IPS-18c (cell line): ENCODE results near the gene YY2.
"Not testable (repeated sequence)": the region's sequence is repeated elsewhere in the genome, so short reads cannot be mapped to it uniquely, and the experiment has no call there.

ENCODE experiments used
- H3K4me3 ChIP-seq: 2 replicates; pipeline ENCODE4 v1.7.0; 2013; ENCODE audit warnings: low read depth, mild to moderate bottlenecking, low read length, moderate library complexity; ENCODE audit not compliant: insufficient read depth
- H3K9me3 ChIP-seq: one replicate; pipeline ENCODE4 v1.6.1; 2013; ENCODE audit warnings: mild to moderate bottlenecking, low read length, moderate library complexity; ENCODE audit not compliant: control insufficient read depth, insufficient read depth

YY2 gene

DNA sequence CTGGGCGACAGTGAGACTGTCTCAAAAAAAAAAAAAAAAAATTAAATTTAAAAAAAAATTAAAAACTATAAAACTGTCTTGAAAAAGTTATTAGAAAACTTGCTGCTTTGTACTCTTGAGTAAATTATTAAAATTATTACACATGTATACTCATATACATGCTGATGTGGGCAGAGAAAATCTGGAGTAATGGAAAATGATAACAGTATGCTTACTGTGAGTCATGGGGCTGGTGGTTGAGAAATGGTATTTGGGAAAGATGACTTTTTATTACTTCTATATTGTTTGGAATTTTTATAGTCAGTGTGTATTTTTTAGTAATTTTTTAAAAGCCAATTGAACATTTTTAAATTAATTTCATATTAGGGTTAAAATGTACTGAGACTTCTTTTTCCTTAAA is 7.5 kb downstream of the YY2 start:
- Histone ChIP-seq H3K4me3 (no peak overlapping the region), H3K9me3 (no peaks in the 10 kb centered on the region)

DNA sequence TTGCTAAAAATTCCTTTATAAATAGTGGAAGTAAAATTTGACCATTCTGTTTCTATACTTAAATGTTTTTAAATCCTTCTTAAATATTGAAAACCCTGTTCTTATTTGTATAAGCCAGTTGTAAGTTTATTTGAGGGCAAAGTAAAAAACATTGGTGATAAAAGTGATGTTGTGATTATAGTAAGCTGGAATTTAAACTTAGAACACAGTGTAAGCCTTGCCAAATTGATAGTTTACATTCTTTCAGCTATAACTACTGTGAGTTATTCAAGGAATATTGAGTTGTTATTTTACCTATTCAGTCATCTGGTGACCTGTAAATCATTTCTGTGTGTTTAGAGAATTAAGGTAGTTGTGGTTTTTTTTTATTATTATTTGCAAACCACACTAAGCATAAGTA is 9.6 kb downstream of the YY2 start:
- H3K4me3 ChIP-seq, result no peak overlapping the region
- H3K9me3 ChIP-seq, result no peaks in the 10 kb centered on the region

DNA sequence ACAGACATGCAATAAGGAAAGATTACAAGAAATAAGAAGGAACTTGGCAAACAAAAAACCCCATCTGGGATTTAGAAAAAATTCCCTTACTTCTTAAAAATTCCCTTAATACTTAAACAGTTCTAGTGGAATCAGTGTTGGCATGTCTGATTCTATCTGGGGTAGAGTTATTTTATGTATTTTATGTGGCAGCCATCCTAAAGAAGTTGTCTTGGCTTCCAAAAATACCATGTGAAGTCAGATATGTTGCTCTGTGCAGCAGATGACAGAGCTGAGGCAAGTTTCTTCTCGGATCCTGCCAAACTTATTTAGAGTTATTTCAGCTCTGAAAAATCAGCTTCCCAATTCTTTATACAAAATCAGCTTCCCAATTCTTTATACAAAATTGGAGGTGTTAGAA is 14.7 kb downstream of the YY2 start:
- H3K4me3 ChIP-seq, result no peak overlapping the region
- H3K9me3 ChIP-seq, result no peaks in the 10 kb centered on the region

DNA sequence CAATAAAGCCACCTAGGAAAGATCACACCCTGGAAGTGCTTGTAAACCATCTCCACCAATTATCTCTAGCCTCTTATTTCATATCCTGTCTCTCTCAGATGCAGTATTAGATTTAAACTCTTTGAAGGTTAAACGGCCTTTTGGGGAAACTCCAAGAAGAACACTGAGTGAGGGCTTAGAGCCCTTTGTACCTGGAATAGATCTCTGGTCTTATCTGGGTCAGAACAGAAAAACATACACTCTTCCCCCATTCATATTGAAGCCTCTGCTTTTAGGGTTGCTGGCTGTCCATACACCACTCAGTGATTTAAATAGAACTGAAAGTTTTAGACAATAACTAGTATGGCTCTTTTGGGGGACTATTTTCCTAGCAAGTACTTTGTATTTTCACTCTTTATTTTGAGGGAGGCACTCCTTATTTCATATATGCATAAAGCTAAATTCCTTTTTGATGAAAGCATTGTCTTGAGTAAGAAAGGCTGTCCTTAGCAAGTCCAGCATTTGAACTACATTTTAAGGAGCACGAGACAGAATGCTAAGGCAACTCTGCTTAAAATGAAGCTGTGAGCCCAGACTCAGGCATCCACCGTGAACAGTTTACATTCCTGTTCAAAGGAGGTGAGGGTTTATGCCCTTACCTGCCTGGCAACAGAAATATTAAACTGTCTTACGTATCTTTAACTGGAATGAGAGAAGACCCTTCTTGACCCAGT is 17.4 kb downstream of the YY2 start:
- no peak overlapping the region for H3K4me3 ChIP-seq
- no peaks in the 10 kb centered on the region for H3K9me3 ChIP-seq

DNA sequence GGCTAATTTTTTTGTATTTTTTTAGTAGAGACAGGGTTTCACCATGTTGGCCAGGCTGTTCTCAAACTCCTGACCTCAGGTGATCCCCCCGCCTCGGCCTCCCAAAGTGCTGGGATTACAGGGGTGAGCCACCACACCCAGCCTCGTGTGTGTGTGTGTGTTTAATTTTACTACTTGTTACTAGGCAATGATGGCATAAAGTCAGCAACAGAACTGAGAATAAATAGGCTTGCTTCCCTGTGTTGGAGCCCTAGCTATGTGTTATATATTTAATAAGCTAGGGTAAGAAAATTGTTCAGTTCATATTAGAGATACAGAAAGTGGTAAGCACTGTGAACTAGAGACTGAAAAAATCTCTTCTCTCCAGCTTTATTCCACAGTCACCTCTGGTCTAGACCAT is 18.4 kb downstream of the YY2 start:
- not testable (repeated sequence) for H3K9me3 ChIP-seq, H3K4me3 ChIP-seq

DNA sequence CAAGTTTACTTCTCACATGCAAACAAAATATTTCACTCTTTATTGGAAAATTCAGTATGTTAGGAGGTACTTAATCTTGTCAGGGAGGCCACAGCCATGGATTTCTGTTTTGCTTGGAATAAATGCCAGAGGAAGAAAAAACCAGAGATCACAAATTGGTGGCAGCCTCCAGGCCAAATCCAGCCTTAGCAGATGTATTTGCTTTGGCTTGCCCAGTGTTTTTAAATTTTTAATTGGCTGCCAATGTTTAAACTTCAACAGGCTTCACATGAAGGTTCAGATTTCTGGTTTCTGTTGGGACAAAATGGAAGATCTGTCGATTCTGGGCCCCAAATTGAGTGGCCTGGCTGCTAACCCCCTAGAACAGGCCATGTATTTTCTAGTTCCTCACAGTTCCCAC is 19.2 kb downstream of the YY2 start:
- H3K4me3 ChIP-seq, result no peak overlapping the region

DNA sequence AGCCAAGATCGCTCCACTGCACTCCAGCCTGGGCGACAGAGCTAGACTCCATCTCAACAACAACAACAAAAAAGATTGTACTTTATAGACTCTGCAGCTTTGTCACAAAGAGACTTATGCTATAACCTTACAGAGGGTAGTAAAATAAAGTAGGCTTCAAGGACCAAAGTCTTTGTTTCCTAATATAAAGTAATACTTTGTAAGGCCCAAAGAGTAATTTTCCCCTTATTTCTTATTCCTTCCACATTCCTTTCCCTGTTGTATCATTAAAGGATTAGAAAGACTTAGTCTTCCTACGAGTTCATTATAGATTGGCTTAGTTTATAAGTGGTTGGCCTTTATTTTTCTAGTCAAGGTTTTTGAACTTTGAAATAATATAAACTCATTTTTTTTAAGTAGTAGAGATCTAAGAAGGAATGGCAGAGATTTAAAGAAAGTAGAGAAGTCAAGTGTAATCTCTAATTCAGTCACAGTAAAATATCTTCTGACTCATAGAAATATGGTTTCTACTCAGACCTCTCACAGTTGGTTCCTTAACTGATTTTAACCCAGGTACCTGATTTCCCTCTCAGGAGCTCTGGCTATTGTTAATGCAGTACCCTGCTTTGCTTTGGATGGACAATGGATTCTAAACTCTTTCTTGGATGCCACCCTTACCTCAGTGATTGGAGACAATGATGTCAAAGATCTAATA is 26.2 kb downstream of the YY2 start:
- Histone ChIP-seq H3K4me3 (no peak overlapping the region), H3K9me3 (no peaks in the 10 kb centered on the region)

More for the DNA sequence above, 19.2 kb downstream of the YY2 start:
- H3K9me3 ChIP-seq, result no peaks in the 10 kb centered on the region

DNA sequence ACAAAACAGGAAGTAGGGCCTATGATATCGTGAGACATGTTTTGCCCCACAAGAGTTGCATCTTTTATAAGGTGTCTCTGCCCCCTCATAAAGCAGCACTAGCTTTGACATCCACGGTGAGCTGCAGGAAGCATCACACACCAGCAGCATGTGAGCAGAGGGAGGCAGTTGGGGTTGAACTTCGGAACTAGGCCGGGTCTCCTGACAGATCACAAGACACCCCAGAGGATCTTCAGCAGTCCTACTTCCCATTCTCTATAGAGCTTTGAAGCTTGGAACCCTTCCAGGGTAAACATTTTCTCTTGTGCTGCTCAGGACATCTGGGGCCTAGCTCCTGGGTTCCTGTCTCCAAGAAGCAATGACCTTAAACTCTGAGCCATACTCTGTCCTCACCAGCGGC is 27.5 kb downstream of the YY2 start:
- Histone ChIP-seq H3K4me3 (no peak overlapping the region), H3K9me3 (no peaks in the 10 kb centered on the region)

DNA sequence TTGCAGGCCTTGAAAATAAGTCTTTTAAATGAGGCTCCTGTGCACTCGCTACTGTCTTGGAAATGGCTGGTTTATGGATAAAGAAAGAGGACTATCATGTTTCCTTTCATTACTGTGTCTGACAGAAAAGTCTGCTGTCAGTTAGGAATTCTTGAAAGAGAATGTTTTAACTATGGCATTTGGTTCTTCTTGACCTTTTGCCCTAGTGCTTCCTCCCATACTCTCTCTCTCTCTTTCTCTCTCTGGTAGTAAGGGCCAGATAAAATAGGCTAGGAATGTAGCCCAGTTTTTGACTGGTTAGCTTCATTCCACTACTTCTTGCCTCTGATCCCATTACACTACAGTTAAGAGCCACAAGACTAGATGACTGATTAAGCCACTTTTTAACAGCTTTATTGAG is 29.8 kb downstream of the YY2 start:
- Histone ChIP-seq H3K9me3 (no peaks in the 10 kb centered on the region), H3K4me3 (no peak overlapping the region)

DNA sequence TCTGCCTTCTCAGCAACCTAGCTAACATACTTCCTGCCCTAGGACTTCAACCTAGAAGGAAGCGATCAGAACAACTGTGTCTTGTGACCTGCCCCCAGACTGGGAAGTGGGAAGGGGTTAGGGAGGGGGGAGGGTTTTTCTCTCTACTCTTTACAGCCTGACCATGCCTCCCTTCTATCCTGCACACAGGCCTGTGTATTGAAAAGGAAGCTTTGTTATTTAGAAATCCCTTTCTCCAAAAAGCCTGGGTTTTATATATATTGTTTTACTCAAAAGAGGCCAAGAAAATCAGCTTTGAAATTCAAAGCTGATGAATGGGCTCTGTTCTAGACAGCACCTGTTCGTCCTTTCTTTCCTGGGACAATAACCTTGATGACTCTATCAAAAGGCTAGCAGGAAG is 49.5 kb downstream of the YY2 start:
- Histone ChIP-seq H3K4me3 (no peak overlapping the region), H3K9me3 (no peaks in the 10 kb centered on the region)

DNA sequence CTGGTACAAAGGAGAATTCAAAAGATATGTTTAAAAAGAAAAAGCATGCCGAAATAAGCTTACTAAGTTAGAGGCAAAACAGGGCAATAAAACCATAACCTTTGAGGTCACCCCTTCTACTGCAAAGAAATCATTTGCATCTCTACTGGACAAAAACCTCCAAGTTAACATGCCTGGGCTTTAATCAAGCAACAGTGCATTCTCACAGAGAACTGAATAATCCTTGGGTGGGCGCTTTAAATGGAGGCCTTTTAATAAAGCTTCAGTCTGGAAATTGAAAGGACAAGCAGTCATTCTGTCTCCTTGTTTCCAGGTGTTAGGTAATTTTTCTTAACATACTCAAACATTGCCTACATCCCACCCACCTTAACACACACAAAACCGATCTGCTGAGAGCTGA is 50.2 kb downstream of the YY2 start:
- Histone ChIP-seq H3K9me3 (no peaks in the 10 kb centered on the region), H3K4me3 (no peak overlapping the region)

DNA sequence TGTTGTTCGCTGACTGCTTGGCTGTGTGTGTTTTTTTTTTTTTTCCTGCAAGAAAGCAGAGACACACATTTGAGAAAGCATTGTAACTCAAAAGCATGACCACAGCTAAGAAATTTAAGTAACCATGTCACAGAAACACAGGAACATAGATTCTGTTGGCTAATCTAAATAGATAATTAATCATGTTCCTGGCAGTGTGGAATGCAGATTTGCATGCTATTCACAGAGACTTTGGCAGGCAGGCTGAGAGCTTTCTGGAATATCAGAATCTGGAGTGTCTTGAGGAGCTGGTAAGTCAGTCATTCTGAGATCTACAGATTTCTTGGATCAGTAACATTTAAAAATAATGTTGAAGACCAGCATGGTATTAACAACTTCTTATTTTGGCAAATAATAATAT is 51.5 kb downstream of the YY2 start:
- Histone ChIP-seq H3K4me3 (no peak overlapping the region), H3K9me3 (no peaks in the 10 kb centered on the region)
